ENCODE data around the gene CST3. TPM values are rescaled to one million over a fixed set of nuclear protein-coding genes. Genes with fewer than 3 reads are reported as not detected.

CST3 gene
- total and polyA plus RNA-seq, 2 experiments from 2014 or later = 921 to 2,850 TPM

- Histone ChIP-seq H3K4me2 (no peak overlapping the region), H3K9me3 (ENCODE audit: low read depth) (no peaks in the 10 kb centered on the region), H3K36me3 (replicated peaks; ENCODE audit: insufficient read depth, low read depth) (no peaks in the 10 kb centered on the region), H3K4me3 (no peak overlapping the region), H3K27me3 (no peaks in the 10 kb centered on the region), H4K20me1 (ENCODE audit: insufficient read depth, poor library complexity, severe bottlenecking) (no peaks in the 10 kb centered on the region), H2AFZ (no peak overlapping the region), H3K4me1 (ENCODE audit: insufficient read depth) (no peaks in the 10 kb centered on the region), H3K9me2 (replicated peaks; ENCODE audit: insufficient read depth) (no peaks in the 10 kb centered on the region), H3K79me2 (no peaks in the 10 kb centered on the region), H3K27ac (no peak overlapping the region)
- peak; percentile 82 for DNase-seq (ENCODE audit: low spot score)
- no peak for TF ChIP-seq EZH2phosphoT487 (IDR thresholded peaks at IDR 0.05; ENCODE audit: low read depth, severe bottlenecking, unreplicated experiment)
- TF ChIP-seq, protein P1, sequence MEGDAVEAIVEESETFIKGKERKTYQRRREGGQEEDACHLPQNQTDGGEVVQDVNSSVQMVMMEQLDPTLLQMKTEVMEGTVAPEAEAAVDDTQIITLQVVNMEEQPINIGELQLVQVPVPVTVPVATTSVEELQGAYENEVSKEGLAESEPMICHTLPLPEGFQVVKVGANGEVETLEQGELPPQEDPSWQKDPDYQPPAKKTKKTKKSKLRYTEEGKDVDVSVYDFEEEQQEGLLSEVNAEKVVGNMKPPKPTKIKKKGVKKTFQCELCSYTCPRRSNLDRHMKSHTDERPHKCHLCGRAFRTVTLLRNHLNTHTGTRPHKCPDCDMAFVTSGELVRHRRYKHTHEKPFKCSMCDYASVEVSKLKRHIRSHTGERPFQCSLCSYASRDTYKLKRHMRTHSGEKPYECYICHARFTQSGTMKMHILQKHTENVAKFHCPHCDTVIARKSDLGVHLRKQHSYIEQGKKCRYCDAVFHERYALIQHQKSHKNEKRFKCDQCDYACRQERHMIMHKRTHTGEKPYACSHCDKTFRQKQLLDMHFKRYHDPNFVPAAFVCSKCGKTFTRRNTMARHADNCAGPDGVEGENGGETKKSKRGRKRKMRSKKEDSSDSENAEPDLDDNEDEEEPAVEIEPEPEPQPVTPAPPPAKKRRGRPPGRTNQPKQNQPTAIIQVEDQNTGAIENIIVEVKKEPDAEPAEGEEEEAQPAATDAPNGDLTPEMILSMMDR (IDR thresholded peaks at IDR 0.05; ENCODE audit: poor library complexity) = peak; percentile 79
- TF ChIP-seq EZH2 (IDR thresholded peaks at IDR 0.05; ENCODE audit: borderline replicate concordance) = no peak
- WGBS (ENCODE audit: low lambda C conversion rate, missing lambda C conversion rate) = 19% methylated on average over 4 of the region's 4 CpGs
Measured at GRCh38 chr20:23668477-23668951, 30.8 kb upstream of the CST3 start.

- no peaks in the 10 kb centered on the region for H4K20me1 ChIP-seq (ENCODE audit: insufficient read depth, poor library complexity, severe bottlenecking)
- H3K79me2 ChIP-seq = no peaks in the 10 kb centered on the region
- no peak overlapping the region for H2AFZ ChIP-seq
- no peak overlapping the region for H3K27ac ChIP-seq
- no peak overlapping the region for H3K4me3 ChIP-seq
- no peaks in the 10 kb centered on the region for H3K36me3 ChIP-seq (replicated peaks; ENCODE audit: insufficient read depth, low read depth)
- no peaks in the 10 kb centered on the region for H3K27me3 ChIP-seq
- no peak for TF ChIP-seq EZH2phosphoT487 (IDR thresholded peaks at IDR 0.05; ENCODE audit: low read depth, severe bottlenecking, unreplicated experiment)
- TF ChIP-seq, protein P1 (IDR thresholded peaks at IDR 0.05; ENCODE audit: poor library complexity) = no peak
- TF ChIP-seq EZH2 (IDR thresholded peaks at IDR 0.05; ENCODE audit: borderline replicate concordance) = no peak
- DNase-seq (ENCODE audit: low spot score) = no peak
- no peak overlapping the region for H3K4me2 ChIP-seq
- H3K4me1 ChIP-seq (ENCODE audit: insufficient read depth) = no peaks in the 10 kb centered on the region
- no peaks in the 10 kb centered on the region for H3K9me2 ChIP-seq (replicated peaks; ENCODE audit: insufficient read depth)
- 87% methylated on average over 7 of the region's 7 CpGs for WGBS (ENCODE audit: low lambda C conversion rate, missing lambda C conversion rate)
- H3K9me3 ChIP-seq (ENCODE audit: low read depth) = no peaks in the 10 kb centered on the region
Measured at GRCh38 chr20:23667666-23668065, 29.9 kb upstream of the CST3 start.

GRCh38 chr20:23666698-23667097, 28.9 kb upstream of the CST3 start:
- Histone ChIP-seq H3K27me3 (no peaks in the 10 kb centered on the region), H3K27ac (no peak overlapping the region), H3K36me3 (replicated peaks; ENCODE audit: insufficient read depth, low read depth) (no peaks in the 10 kb centered on the region), H3K79me2 (no peaks in the 10 kb centered on the region), H4K20me1 (ENCODE audit: insufficient read depth, poor library complexity, severe bottlenecking) (no peaks in the 10 kb centered on the region), H3K4me1 (ENCODE audit: insufficient read depth) (peaks cover 4% of the 10 kb centered on the region), H3K4me3 (no peak overlapping the region), H3K4me2 (no peak overlapping the region), H3K9me2 (replicated peaks; ENCODE audit: insufficient read depth) (no peaks in the 10 kb centered on the region), H3K9me3 (ENCODE audit: low read depth) (no peaks in the 10 kb centered on the region), H2AFZ (no peak overlapping the region)
- no peak for TF ChIP-seq EZH2phosphoT487 (IDR thresholded peaks at IDR 0.05; ENCODE audit: low read depth, severe bottlenecking, unreplicated experiment)
- TF ChIP-seq EZH2 (IDR thresholded peaks at IDR 0.05; ENCODE audit: borderline replicate concordance) = no peak
- TF ChIP-seq, protein P1 (IDR thresholded peaks at IDR 0.05; ENCODE audit: poor library complexity) = no peak
- DNase-seq (ENCODE audit: low spot score) = no peak
- WGBS (ENCODE audit: low lambda C conversion rate, missing lambda C conversion rate) = 78% methylated on average over 3 of the region's 3 CpGs

GRCh38 chr20:23666189-23666588, 28.4 kb upstream of the CST3 start:
- Histone ChIP-seq H3K9me2 (replicated peaks; ENCODE audit: insufficient read depth) (no peaks in the 10 kb centered on the region), H3K9me3 (ENCODE audit: low read depth) (no peaks in the 10 kb centered on the region), H4K20me1 (ENCODE audit: insufficient read depth, poor library complexity, severe bottlenecking) (no peaks in the 10 kb centered on the region), H3K36me3 (replicated peaks; ENCODE audit: insufficient read depth, low read depth) (no peaks in the 10 kb centered on the region), H3K27ac (no peak overlapping the region), H2AFZ (no peak overlapping the region), H3K4me1 (ENCODE audit: insufficient read depth) (peaks cover 4% of the 10 kb centered on the region), H3K79me2 (no peaks in the 10 kb centered on the region), H3K27me3 (no peaks in the 10 kb centered on the region), H3K4me3 (no peak overlapping the region), H3K4me2 (no peak overlapping the region)
- DNase-seq (ENCODE audit: low spot score) = no peak
- TF ChIP-seq EZH2phosphoT487 (IDR thresholded peaks at IDR 0.05; ENCODE audit: low read depth, severe bottlenecking, unreplicated experiment) (no peak), EZH2 (IDR thresholded peaks at IDR 0.05; ENCODE audit: borderline replicate concordance) (no peak)
- TF ChIP-seq, protein P1 (IDR thresholded peaks at IDR 0.05; ENCODE audit: poor library complexity) = peak; percentile 14
- 84% methylated on average over 4 of the region's 4 CpGs for WGBS (ENCODE audit: low lambda C conversion rate, missing lambda C conversion rate)
